Lower lobe of right lung (tissue), 2 donors: ENCODE data around the gene LRRC70. TPM values are rescaled to one million over a fixed set of nuclear protein-coding genes. Genes with fewer than 3 reads are reported as not detected.
"Not testable (repeated sequence)": the region's sequence is repeated elsewhere in the genome, so short reads cannot be mapped to it uniquely, and the experiment has no call there.

Experiments used
- ATAC-seq, 2 donors: fragments of 200-7000 bp; cut with Tn5 transposase; one replicate each; pipeline ENCODE4 v1.9.1; 2020 to 2022; ENCODE audit warnings: mild to moderate bottlenecking in 2 of 2, moderate library complexity in 2 of 2
- DNase-seq: peaks from one replicate; pipeline ENCODE4 v3.0.0-alpha.2; 2020
- H3K27ac ChIP-seq: fragments of 200-600 bp; one replicate; pipeline ENCODE4 v1.8.0; 2022
- H3K27me3 ChIP-seq: fragments of 200-600 bp; one replicate; pipeline ENCODE4 v1.8.0; 2022; ENCODE audit warnings: low read depth
- H3K36me3 ChIP-seq: fragments of 200-600 bp; one replicate; pipeline ENCODE4 v1.8.0; 2022; ENCODE audit warnings: mild to moderate bottlenecking
- H3K4me1 ChIP-seq: fragments of 200-600 bp; one replicate; pipeline ENCODE4 v1.8.0; 2022
- H3K4me3 ChIP-seq: fragments of 200-600 bp; one replicate; pipeline ENCODE4 v1.8.0; 2022; ENCODE audit warnings: mild to moderate bottlenecking
- H3K9me3 ChIP-seq: fragments of 200-600 bp; one replicate; pipeline ENCODE4 v1.8.0; 2022
- CTCF ChIP-seq: fragments of 200-600 bp; IDR thresholded peaks from one replicate; pipeline ENCODE4 v1.8.0; 2022; ENCODE audit warnings: antibody characterized with exemption, mild to moderate bottlenecking
- intact Hi-C: fragments of 100-400 bp; cut with DNase I; formaldehyde crosslinking; loops from one replicate; pipeline ENCODE4 v1.11.0; 2022
- total RNA-seq: library from RNA; stranded (reverse); fragmentation: NEBNext Ultra II Directional; extraction: Animal tissue kit (Norgen Biotek cat#: 25700); gene quantifications from one replicate; pipeline ENCODE4 v1.2.1, GENCODE V29; 2021
- donor health status: DM: no; HTN: yes; CAD: no; lungs with severe emphysema.

LRRC70 gene
- total RNA-seq, 1 donor from 2014 or later, result 1.1 TPM

DNA sequence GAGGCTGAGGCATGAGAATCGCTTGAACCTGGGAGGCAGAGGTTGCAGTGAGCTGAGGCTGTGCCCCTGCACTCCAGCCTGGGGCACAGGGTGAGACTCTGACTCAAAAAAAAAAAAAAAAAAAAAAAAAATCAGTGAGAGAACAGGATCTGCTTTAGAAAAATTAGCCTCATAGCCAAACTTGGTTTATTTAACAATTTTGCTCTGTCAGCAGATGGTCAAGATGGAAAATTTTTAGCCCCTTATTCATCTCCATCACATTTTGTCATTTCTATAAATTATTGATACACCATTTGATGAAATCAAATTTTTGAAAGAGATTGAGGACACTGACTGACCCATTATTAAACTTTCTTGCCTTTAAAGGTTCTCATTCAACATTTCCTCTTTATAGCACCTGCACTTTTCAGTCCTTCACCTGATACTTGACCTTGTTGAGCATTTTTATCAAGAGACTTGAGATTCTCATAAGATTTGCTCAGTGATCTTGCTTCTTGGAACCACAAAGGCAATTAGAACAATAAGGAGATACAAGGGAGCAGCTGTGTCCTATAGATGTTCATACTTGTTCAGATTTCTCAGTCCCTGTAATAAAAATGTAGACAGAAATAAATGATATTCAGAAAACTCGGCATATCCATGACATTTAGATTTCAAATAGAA is 38.1 kb downstream of the LRRC70 start:
- H3K4me3 ChIP-seq, result no peak overlapping the region
- H3K9me3 ChIP-seq, result no peaks in the 10 kb centered on the region
- intact Hi-C loops, result no loop called here
- H3K27ac ChIP-seq, result no peak overlapping the region
- TF ChIP-seq CTCF, result no peak
- no peak for ATAC-seq
- no peaks in the 10 kb centered on the region for H3K27me3 ChIP-seq
- no peaks in the 10 kb centered on the region for H3K4me1 ChIP-seq
- DNase-seq, result no peak
- H3K36me3 ChIP-seq, result no peaks in the 10 kb centered on the region

- no peak overlapping the region for H3K4me3 ChIP-seq
- no peak for TF ChIP-seq CTCF
- no peak for DNase-seq
Measured at GRCh38 chr5:62617943-62618342, 39.3 kb downstream of the LRRC70 start.

GRCh38 chr5:62620761-62621160 is 42.1 kb downstream of the LRRC70 start:
- ATAC-seq (no peak), DNase-seq (no peak)
- peaks cover 1% of the 10 kb centered on the region for H3K36me3 ChIP-seq
- no peak overlapping the region for H3K4me3 ChIP-seq
- no peaks in the 10 kb centered on the region for H3K9me3 ChIP-seq
- H3K27ac ChIP-seq, result no peak overlapping the region
- no peak for TF ChIP-seq CTCF
- no peaks in the 10 kb centered on the region for H3K4me1 ChIP-seq
- H3K27me3 ChIP-seq, result no peaks in the 10 kb centered on the region
- intact Hi-C loops, result no loop called here

More at GRCh38 chr5:62617943-62618342, 39.3 kb downstream of the LRRC70 start:
- Histone ChIP-seq H3K27ac (no peak overlapping the region), H3K36me3 (no peaks in the 10 kb centered on the region), H3K4me1 (no peaks in the 10 kb centered on the region), H3K27me3 (no peaks in the 10 kb centered on the region), H3K9me3 (no peaks in the 10 kb centered on the region)
- no peak for ATAC-seq
- intact Hi-C loops, result no loop called here

- no peak overlapping the region for H3K27ac ChIP-seq
- H3K27me3 ChIP-seq, result no peaks in the 10 kb centered on the region
- H3K4me3 ChIP-seq, result no peak overlapping the region
- peaks cover 5% of the 10 kb centered on the region for H3K36me3 ChIP-seq
- DNase-seq, result no peak
- H3K9me3 ChIP-seq, result no peaks in the 10 kb centered on the region
- no peak for ATAC-seq
- intact Hi-C loops, result no loop called here
- H3K4me1 ChIP-seq, result no peaks in the 10 kb centered on the region
- TF ChIP-seq CTCF, result no peak
Measured at GRCh38 chr5:62621280-62621679, 42.7 kb downstream of the LRRC70 start.

DNA sequence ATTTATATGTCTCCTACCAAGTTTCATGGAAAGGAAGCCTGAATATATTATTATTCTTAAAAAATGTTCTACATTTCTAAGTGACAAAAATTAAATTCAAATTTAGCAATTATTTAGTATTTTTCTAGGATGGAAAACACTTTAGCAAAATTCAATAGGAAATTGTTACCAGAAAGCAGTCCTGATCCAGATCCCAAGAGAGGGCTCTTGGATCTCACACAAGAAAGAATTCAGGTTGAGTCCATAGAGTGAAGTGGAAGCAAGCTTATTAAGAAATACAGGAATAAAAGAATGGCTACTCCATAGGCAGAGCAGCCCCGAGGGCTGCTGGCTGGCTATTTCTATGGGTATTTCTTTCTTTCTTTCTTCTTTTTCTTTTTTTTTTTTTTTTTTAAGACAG is 44.7 kb downstream of the LRRC70 start:
- Histone ChIP-seq H3K4me1 (no peaks in the 10 kb centered on the region), H3K4me3 (no peak overlapping the region), H3K9me3 (no peaks in the 10 kb centered on the region), H3K27ac (no peak overlapping the region), H3K36me3 (peaks cover 18% of the 10 kb centered on the region), H3K27me3 (no peaks in the 10 kb centered on the region)
- intact Hi-C loops, result no loop called here
- DNase-seq (no peak), ATAC-seq (no peak)
- no peak for TF ChIP-seq CTCF

DNA sequence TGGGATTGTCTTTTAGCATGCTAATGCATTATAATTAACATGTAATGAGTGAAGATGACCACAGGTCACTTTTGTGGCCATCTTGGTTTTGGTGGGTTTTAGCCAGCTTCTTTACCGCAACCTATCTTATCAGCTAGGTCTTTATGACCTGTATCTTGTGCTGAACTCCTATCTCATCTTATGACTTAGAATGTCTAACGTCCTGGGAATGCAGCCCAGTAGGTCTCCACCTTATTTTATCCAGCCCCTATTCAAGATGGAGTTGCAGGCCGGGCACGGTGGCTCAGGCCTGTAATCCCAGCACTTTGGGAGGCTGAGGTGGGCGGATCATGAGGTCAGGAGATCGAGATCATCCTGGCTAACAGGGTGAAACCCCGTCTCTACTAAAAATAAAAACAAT is 45.8 kb downstream of the LRRC70 start:
- H3K4me1 ChIP-seq, H3K27ac ChIP-seq, H3K9me3 ChIP-seq, intact Hi-C loops, DNase-seq, H3K27me3 ChIP-seq, H3K4me3 ChIP-seq, ATAC-seq: not testable (repeated sequence)
- H3K36me3 ChIP-seq, result peaks cover 22% of the 10 kb centered on the region
